Stimulated activated CD8-positive, alpha-beta memory T cell treated with anti-CD3 and anti-CD28 coated beads, Interleukin-2, amount 100 ng/mL, for 48 hours (primary cell): ENCODE results near the gene USP36.
"Not testable (repeated sequence)": the region's sequence is repeated elsewhere in the genome, so short reads cannot be mapped to it uniquely, and the experiment has no call there.

Experiments
- DNase-seq, 2 donors: peaks; one replicate each; pipeline ENCODE4 v3.0.0-alpha.2; 2020; ENCODE audit warnings: low read depth in 2 of 2

Gene USP36

DNA sequence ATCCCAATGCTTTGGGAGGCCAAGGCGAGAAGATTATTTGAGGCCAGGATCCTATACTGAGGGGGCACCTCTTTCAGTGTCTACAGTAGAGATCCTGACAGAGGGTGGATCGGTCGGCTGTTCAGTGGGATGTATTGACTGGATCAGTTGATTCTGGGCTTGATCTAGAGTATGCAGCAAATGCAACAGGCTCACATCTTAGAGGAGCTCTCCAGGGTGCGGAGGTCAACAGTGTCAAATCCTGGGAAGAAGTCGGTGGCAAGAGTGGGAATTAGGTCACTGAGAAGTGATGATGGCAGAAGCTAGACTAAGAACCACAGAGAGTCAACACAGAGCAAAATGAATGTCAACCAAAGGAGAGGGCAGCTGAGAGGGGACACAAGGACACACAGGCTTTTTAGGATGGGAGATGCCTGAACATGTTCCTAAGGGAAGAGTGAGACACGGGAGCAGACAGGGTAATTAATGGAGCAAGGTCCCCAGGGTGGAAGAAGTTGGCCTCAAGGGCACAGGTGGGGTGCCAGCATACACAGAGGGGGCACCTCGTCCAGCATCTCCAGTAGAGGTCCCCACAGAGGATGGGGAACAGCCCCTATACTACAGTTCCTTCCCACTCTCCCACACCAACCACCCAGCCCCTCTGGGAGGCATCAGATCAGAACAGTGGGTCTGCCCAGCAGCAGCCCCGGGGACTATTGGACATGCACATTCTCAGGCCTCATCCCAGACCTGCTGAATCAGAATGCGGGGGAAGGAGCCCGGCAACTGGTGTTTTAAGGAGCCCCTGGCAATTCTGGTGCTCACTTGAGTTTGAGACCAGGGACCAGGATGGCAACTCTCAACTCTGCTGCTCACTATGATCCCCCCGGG lies 48.5 kb downstream of the USP36 start:
- DNase-seq = no peak

DNA sequence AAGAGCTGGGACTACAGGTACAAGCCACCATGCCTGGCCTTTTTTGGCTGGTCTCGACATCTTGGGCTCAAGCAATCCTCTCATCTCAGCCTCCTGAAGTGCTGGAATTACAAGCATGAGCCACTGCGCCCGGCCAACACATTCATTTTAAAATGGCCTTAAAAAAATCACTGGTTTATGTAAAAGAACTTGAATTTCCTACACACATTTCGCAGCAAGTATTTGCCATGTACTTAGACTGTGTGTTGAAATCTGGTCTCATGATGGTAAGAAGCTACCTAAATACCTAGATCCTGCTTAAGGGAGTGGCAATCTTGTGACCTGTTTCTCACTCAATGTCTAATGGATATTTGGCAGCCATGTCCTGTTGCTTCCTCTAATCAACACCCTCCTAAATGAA lies 50.1 kb downstream of the USP36 start:
- DNase-seq = no peak

DNA sequence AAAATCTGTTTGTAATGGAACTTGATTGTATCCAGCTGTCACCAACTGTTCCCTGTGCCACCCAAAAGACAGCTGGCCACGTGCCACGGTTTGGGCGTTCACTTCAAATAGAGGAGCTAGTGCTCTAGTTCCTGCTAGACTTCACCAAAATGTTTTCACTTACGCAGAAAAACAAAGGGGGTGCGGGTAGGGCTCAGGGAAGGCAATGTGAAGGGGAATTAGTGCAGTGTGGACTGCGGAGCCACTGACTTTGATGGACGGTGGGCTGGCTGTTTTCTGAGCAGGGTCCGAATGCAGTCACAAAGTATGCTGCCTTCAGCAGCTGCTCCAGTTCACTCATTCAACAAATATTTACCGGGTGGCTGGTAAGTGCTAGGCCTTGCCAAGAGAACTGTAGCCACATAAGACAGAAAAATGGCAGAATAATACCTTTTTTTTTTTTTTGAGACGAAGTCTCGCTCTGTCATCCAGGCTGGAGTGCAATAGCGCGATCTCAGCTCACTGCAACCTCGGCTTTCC lies 50.9 kb downstream of the USP36 start:
- DNase-seq = no peak

DNA sequence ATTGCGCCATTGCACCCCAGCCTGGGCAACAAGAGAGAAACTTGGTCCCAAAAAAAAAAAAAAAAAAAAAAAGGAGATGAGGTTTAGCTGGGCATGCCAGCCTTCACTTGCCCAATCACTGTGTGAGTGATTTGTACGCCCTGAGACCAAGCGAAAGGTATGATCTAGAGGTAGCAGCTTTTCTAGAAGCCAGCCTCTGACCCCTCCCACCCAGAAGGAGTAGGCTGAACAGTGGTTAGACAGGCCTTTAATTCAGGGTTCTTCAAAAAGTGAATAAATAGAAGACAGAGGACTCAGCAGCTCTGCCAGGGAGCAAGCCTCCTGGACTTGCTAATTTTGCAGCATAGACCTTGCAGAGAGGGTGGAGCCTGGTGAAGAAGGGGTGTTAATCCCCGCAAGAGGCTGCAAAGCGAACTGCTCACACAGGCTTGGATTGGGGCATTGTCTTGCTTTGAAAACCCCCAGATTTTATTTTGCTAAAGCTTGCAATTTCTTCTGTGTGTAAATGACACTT lies 51.4 kb downstream of the USP36 start:
- no peak for DNase-seq

DNA sequence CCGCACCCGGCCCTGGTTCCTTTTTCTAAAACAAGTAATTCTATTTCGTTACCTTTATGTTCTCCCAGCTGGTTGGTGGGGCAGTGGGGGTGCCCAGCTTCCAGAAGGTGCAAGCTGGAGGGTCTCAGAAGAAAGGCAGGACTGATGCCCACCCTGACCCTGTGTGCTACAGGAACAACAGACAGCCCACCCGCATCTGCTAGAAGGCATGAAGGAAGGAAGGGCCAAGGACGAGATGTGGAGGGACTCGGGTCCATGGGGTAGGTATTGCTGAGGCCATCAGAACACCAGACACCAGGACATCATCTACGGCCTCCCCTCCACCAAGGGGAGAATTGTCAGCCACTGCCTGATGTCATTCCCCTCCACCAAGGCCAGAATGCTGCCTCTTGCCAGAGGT lies 52.2 kb downstream of the USP36 start:
- DNase-seq = no peak

DNA sequence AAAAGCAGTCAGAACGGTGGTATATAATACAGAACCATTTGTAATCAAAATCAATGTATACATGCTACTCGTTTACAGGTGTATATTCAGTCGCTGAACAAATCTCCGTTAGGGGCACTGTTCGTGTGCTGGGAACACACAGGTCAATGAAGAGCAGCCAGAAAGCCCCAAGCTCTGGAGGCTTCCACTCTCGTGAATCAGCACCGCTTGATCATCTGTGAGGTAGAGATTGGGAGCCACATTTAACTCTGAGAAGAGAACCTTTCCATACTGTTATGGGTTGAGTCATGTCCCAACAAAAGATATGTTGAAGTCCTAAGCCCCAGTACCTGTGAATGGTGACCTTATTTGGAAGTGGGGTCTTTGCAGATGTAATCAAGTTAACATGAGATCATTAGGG lies 53.2 kb downstream of the USP36 start:
- no peak for DNase-seq

DNA sequence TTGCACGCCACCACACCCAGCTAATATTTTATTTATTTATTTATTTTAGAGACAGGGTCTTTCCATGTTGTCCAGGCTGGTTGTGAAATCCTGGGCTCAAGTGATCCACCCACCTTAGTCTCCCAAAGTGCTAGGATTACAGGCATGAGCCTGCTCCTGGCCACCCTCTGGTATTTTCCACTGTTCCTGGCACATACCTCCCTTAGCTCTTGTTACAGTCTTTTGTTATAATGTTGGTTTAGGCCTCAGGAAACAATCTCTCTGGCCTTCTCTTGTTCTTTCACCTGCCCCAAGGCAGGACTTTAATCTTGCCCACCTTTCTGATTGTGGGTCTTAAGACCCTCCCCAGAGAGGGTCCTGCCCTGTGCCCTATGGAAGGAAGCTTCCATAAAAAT lies 55.0 kb downstream of the USP36 start:
- no peak for DNase-seq

DNA sequence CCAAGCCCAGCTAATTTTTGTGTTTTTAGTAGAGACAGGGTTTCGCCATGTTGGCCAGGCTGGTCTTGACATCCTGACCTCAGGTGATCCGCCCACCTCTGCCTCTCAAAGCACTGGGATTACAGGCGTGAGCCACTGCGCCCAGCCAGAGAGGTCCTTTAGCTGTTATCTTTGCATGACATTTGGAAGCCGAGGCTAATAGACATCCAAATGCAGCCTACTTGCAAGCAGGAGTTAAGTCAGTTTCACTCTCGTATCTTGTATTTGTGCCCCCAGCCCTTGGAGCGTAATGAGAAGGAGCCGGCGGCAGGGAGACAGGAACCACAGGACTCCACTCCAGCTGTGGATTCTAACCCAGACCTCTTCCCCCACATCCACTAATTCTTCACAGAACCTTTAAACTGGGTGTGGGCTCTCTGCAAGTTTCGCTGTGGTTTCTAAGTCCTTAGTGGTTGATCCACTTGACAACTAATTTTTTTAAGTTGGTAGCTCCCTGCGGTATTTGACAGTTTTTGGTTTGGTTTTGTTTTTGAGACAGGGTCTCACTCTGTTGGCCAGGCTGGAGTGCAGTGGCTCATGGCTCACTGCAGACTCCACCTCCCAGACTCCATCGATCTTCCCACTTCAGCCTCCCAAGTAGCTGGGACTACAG lies 55.5 kb downstream of the USP36 start:
- DNase-seq = no peak

DNA sequence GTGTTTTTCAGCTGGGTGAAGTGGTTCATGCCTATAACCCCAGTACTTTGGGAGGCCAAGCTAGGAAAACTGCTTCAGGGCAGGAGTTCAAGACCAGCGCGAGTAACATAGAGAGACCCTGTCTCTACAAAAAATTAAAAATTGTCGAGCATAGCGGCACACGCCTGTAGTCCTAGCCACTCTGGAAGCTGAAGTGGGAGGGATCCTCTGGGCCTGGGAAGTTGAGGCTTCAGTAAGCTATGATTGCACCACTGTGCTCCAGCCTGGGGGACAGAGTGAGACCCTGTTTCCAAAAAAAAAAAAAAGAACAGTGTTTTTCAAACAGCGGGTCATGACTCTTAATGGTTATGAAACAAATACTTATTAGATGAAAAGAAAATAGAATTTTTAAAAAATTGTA lies 56.3 kb downstream of the USP36 start:
- no peak for DNase-seq

DNA sequence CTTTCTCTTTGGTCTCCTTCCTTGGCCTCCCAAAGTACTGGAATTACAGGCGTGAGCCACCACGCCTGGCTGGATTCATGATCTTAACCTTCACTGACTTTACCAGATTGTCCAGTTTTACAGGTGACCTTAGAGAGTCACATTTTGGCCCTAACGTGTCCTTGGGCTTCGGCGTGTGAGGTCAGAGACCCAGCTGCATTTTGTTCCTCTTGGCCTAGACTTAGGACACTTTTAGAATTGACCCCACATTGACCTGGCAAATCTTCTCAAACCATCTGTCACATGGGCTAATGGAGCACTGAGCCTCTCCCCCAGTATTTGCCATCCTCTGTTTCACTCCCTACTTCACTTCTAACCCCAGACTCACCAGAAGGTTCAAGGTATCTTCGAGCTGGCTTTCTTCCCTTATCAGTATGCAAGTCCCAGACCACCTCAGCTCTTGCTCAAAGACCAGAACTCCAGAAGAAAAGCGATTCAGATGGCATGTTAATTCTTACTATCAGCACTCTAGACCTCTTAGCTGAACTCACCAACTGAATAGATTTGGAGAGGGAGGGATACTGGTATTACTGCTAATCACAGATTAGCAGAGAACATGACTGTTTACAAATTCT lies 56.8 kb downstream of the USP36 start:
- no peak for DNase-seq

DNA sequence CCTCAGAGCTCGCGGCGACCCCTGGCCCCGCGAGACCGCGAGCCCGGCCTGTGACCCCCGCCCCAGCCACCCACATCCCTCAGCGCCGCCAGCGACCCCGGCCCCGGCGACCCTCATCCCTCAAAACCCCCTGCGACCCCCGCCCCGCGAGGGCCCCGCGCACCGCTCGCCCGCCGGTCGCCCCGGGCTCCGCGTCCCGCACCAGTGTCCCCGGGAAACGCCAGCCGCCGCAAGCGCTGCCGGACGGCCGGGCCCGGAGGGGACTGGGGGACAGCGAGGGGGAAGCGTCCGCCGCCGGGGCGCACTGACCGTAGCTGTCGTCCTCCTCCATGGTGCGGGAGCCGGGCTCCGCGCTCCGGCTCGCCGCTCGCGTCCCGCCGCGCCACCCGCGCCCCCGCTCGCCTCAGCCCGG lies 58.7 kb downstream of the USP36 start, which contains the start of gene CYTH1:
CYTH1 (minus strand) TSS at position 381 of the 412 bp plus-strand sequence; CDS start at position 331, 50 bp downstream.
- DNase-seq = no peak

DNA sequence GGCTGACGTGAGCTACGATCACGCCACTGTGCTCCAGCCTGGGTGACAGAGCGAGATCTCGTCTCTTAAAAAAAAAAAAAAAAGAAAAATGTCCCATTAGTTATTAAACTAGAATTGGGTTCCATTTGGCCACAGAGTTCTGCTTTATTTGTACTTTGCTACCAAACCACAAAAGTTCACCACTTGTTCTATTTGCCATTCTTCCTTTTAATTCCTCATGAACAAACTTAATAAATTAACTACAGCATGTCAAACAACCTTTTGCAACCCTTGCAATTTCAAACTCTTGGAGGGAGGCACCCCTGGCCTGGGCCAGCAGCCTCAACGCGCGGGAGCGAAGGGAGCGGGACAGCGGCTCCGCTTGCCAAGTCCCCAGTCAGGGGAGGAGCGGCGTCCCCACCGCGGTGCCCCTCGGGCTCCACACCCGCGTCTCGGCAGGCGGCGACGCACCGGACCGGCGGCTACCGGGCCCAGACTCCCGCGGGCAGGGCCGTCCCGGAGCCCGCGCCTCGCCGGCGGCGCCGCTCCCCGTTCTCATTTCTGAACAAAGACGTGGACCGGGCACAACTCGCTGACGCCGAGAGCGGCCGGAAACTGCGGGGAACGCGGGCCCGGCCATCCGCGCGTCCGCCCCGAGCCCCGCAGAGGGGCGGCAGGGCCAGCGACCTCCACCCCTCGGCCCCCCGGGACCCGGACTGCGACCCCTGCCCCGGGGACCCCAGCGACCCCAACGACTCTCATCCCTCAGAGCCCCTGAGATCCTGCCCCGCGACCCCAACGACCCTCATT lies 59.3 kb downstream of the USP36 start:
- DNase-seq = no peak

DNA sequence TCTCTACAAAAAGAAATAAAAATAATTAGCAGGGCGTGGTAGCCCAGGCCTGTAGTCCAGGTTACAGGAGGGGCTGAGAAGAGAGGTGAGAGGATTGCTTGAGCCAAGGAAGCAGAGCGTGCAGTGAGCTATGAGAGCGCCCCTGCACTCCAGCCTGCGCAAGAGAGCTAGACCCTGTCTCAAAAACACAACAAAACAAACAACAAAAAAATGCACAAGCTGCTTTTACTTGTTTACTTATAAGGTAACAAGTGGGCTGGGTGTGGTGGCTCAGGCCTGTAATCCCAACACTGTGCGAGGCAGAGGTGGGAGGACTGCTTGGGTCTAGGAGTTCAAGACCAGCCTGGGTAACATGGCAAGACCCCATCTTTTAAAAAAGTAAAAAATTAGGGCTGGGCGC lies 60.3 kb downstream of the USP36 start:
- no peak for DNase-seq

DNA sequence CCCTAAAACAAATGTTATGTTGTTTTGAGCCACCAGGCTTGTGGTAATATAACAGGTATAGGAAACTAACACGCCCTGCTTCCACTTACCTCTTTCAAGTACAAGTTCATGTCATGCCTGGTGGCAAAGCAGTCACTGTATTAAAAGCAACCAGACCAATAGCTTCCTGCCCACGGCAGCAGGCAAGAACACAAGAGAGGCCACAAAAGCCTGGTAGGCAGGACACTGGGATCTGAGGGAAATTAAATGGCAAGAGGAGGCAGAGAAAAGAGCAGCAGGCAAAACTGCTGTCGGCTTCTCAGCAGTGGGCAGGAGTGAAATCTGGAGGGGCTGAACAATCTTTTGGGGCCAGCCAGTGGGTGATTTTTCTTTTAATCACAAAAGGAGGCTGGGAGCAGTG lies 60.8 kb downstream of the USP36 start:
- no peak for DNase-seq

DNA sequence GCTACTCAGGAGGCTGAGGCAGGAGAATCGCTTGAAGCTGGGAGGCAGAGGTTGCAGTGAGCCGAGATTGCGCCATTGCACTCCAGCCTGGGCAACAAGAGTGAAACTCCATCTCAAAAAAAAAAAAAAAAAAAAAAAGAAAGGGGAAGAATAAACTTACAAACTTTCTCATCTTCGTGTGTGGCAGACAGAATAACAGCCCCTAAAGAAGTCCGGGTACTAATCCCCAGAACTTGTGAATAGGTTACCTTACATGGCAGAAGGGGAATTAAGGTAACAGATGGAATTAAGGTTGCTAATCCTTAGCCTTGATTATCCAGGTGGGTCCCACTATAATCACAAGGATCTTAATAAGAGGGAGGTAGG lies 61.3 kb downstream of the USP36 start:
- DNase-seq = not testable (repeated sequence)

DNA sequence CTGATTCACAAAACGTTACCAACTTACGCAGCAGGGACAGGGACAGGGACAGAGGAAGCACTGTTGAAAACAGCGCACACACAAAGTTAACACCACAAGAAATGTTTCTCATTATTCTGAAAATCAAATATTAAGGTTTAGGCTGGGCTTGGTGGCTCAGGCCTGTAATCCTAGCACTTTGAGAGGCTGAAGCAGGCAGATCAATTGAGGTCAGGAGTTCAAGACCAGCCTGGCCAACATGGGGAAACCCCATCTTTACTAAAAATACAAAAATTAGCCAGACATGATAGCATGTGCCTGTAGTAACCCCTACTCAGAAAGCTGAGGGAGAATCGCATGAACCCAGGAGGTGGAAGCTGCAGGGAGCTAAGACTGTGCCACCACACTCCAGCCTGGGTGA lies 62.7 kb downstream of the USP36 start:
- DNase-seq = no peak

DNA sequence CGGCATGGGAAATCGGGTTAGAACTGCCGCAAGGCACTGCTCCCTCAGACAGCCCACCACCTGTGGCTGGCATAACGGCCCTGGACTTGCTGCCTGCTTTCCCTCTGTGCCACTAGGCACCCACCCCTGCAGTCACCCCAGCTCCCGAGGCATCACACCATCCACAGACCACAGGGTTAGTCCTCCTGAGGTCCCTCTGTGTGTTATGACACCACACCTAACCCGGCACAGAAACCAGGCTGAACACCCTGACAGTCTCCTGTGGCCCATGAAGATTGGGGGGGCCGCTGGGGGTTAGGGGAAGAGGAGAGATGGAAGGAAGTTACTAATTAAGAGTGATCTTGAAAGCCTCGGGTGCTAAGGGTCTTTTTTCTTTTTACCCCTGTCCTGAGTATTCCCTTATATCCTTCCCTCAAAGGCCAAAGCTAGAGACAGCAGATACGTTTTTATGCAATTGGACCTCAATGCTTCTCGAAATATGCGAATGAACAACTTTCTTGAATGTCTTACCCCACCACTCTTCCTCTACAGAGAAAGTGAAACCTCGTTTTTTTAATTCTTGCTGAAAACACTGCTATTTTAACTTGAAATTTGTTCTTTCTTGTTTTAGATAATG lies 65.5 kb downstream of the USP36 start:
- peak; percentile 58 to 61 for DNase-seq

DNA sequence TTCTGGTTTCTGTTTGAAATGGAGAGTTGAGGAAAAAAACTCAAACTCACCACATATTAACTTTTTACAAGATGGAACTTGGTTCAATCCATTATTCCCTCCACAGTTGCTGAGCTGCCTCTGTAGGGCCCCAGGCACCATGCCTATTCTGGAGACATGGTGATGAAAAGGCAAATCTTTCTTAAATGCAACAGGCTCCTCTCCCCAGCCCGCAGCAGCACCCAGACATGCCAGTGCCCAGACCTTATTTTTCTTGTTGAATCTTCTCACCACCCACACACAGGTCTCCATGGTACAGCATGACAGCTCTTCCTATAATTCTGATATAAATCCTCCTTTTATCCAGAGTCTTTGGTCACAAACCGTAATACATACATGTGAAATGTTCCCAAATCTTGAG lies 66.2 kb downstream of the USP36 start:
- no peak for DNase-seq

DNA sequence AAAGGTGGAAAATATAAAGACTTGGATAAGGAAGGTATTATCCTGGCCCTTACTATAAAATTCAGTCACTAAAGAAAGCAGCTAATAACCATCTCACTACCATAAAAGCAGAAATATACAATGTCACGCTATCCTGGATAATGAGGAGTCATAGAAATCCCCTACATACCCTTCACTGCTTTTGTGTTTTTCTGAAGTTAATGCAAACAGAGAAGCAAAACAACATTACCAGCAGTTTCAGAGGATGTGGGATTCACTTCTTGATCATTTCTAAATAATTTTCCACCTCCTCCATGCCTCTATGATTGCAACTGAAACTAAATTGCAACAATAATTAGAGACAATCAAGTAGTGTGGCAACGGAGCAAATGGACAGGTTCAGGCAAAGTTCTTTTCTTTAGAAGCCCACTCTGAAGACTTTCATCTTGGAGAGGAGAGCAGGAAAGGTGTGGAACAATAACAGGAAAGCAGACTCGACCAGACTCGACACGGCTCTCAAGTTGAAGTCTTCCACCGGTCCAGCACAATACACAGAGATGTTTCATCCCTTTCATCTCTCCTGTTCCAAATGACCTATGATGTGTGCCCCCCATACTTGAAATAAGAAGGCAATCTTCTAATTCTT lies 68.7 kb downstream of the USP36 start:
- DNase-seq = no peak

DNA sequence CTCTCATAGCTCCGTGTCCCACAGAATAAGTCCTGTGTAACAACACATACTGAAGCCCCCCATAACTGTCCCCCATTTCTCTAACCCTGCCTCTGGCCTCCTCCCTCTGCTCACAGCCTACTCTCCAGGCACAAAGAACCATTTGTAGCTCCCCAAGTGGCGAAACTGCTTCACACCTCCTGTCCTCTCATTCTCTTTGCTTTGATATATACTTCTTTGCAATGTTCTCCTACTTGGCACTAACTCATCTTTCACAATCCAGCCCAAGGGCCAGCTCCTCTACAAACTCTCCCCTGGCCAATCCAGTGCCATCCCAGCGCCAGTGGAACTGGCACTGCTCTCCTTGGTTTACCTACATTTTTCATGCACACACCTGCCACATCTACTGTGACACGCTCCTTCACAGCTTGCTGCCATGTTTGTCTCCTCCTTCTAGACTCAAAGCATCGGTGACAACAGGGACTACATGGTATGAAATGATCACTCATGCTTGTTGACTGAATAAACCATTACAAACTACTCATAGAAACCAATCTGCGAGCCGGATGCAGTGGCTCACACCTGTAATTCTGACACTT lies 71.3 kb downstream of the USP36 start:
- no peak for DNase-seq
